ENCODE results near the gene AHCY.

The AHCY gene

DNA sequence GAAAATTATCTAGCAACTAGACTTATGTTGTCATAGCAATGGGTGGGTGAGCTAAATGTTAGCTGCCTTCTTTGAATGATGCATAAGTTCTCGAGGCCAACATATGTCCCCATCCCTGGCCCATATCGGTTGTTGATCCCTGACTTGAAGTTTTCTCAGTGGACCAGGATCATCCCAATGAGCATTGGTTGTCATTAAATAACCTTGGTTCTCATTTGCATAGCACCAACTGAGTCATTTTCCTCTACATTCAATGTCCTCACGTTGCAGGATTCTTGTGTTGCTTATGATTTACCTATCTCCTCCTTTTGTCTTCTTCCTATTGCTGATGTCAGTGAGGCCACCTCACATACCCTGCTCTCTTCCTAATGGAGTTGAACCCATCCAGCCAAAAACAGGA, 12.1 kb upstream of the AHCY start:
- Histone ChIP-seq H2BK12ac (ENCODE audit: low read length) (no peak overlapping the region), H3K4ac (ENCODE audit: low read length) (no peak overlapping the region), H3K27me3 (ENCODE audit: control insufficient read depth in 3 of 3, insufficient read depth in 3 of 3, low read depth in 1 of 3, low read length in 3 of 3) (peaks cover 2 to 11% (median 10%) of the 10 kb centered on the region in 3 experiments), H3K4me3 (ENCODE audit: low read length in 2 of 2) (no peak overlapping the region), H3K14ac (ENCODE audit: low read length) (no peak overlapping the region), H2BK5ac (ENCODE audit: low read length) (no peak overlapping the region), H3K18ac (ENCODE audit: low read length) (no peak overlapping the region), H3K36me3 (replicated peaks in 1 of 2; ENCODE audit: control insufficient read depth in 2 of 2, insufficient read depth in 2 of 2, low read length in 2 of 2) (no peaks in the 10 kb centered on the region), H2AFZ (ENCODE audit: low read length) (no peak overlapping the region), H3K79me1 (ENCODE audit: low read depth, low read length) (no peaks in the 10 kb centered on the region), H2BK15ac (ENCODE audit: low read length) (no peak overlapping the region), H4K91ac (ENCODE audit: low read depth, low read length, poor library complexity) (no peak overlapping the region), H2BK120ac (ENCODE audit: low read depth, low read length) (no peak overlapping the region), H3K9me3 (replicated peaks in 1 of 2; ENCODE audit: control insufficient read depth in 2 of 2, insufficient read depth in 1 of 2, low read depth in 1 of 2, low read length in 2 of 2) (no peaks in the 10 kb centered on the region), H3K9ac (ENCODE audit: low read depth, low read length, poor library complexity) (no peak overlapping the region), H2AK5ac (ENCODE audit: low read depth, low read length) (no peak overlapping the region), H3K4me1 (ENCODE audit: control insufficient read depth in 2 of 2, insufficient read depth in 1 of 2, low read depth in 1 of 2, low read length in 2 of 2) (peaks cover 6% of the 10 kb centered on the region in 2 donors), H3K27ac (replicated peaks; ENCODE audit: low read length) (no peak overlapping the region), H4K8ac (ENCODE audit: low read depth, low read length) (no peak overlapping the region), H3K23ac (ENCODE audit: low read depth, low read length, poor library complexity) (no peak overlapping the region), H3K4me2 (ENCODE audit: insufficient read depth, low read length, poor library complexity, severe bottlenecking) (no peak overlapping the region)
- no CpG with 5 or more reads among the region's 3 CpGs for WGBS, 2 donors (ENCODE audit: extremely low coverage in 2 of 2, insufficient read length in 2 of 2, insufficient replicate concordance in 1 of 2)
- no peak for DNase-seq (ENCODE audit: low spot score)

DNA sequence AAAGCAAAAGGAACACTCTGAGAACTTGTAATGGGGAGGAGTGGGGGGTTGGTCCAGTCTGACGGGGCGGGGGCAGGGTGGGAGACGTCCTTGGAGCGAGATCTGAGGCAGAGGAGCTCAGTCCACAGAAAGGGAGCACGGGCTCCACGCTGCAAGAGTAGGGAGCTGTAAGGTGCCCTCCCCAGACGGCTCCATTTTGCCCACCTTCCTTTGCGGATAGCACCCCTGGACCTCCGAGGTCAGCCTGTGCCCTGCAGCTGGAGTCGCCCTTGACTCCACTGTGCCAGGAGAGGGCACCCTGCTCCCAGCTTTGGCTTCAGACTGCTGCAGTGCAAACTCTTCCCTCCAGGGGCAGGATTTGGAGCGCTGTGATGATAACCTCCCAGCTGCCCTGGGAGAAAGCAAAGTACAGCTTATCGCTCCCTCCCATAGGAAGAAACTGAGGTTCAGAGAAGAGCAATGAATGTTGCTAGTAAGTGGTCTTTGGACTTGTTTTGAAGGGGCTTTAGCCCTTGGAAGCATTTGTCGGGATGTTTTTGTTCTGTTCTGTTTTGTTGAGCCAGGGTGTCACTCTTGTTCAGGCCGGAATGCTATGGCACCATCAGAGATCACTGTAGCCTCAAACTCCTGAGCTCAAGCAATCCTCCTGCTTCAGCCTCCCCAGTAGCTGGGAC, 9.5 kb upstream of the AHCY start:
- Histone ChIP-seq H3K14ac (ENCODE audit: low read length) (no peak overlapping the region), H3K9ac (ENCODE audit: low read depth, low read length, poor library complexity) (no peak overlapping the region), H2BK12ac (ENCODE audit: low read length) (no peak overlapping the region), H3K4me3 (ENCODE audit: low read length in 2 of 2) (peak overlapping the region in 1 of 2 donors; percentile 18), H4K8ac (ENCODE audit: low read depth, low read length) (no peak overlapping the region), H3K9me3 (replicated peaks in 1 of 2; ENCODE audit: control insufficient read depth in 2 of 2, insufficient read depth in 1 of 2, low read depth in 1 of 2, low read length in 2 of 2) (no peaks in the 10 kb centered on the region), H2AFZ (ENCODE audit: low read length) (peak overlapping the region; percentile 77), H3K79me1 (ENCODE audit: low read depth, low read length) (no peaks in the 10 kb centered on the region), H3K4me1 (ENCODE audit: control insufficient read depth in 2 of 2, insufficient read depth in 1 of 2, low read depth in 1 of 2, low read length in 2 of 2) (peaks cover 4 to 6% of the 10 kb centered on the region in 2 donors), H3K4me2 (ENCODE audit: insufficient read depth, low read length, poor library complexity, severe bottlenecking) (peak overlapping the region; percentile 48), H2BK5ac (ENCODE audit: low read length) (no peak overlapping the region), H3K36me3 (replicated peaks in 1 of 2; ENCODE audit: control insufficient read depth in 2 of 2, insufficient read depth in 2 of 2, low read length in 2 of 2) (no peaks in the 10 kb centered on the region), H4K91ac (ENCODE audit: low read depth, low read length, poor library complexity) (no peak overlapping the region), H2BK15ac (ENCODE audit: low read length) (no peak overlapping the region), H3K27ac (replicated peaks; ENCODE audit: low read length) (no peak overlapping the region), H2BK120ac (ENCODE audit: low read depth, low read length) (no peak overlapping the region), H3K23ac (ENCODE audit: low read depth, low read length, poor library complexity) (no peak overlapping the region), H3K4ac (ENCODE audit: low read length) (no peak overlapping the region), H3K18ac (ENCODE audit: low read length) (no peak overlapping the region), H3K27me3 (ENCODE audit: control insufficient read depth in 3 of 3, insufficient read depth in 3 of 3, low read depth in 1 of 3, low read length in 3 of 3) (peaks cover 2 to 11% (median 10%) of the 10 kb centered on the region in 3 experiments), H2AK5ac (ENCODE audit: low read depth, low read length) (no peak overlapping the region)
- no CpG with 5 or more reads among the region's 14 CpGs for WGBS, 2 donors (ENCODE audit: extremely low coverage in 2 of 2, insufficient read length in 2 of 2, insufficient replicate concordance in 1 of 2)
- DNase-seq (ENCODE audit: low spot score), result peak; percentile 84

DNA sequence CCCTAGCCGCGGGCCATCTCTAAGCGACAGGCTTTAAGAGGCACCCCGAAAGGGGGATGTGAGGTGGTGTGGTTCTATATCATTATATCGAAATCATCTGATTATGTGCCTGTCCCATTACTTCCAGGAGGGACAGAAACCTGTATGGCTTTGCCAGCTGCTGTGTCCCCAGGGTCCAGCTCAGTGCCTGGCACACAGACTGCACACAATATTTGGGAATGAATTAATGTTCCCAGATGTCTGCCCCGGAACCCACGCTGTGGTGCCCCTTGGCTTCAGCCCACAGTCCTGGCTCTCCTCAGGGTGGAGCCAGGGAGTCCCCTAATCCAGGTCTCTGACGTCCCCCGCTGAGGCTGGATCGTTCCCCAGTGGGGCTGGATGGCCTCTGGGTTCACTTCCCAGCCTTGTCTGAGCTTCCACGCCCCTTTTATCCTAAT, 8.9 kb upstream of the AHCY start:
- peak overlapping the region; percentile 39 for H2AK5ac ChIP-seq (ENCODE audit: low read depth, low read length)
- no peak overlapping the region for H3K4ac ChIP-seq (ENCODE audit: low read length)
- WGBS, 2 donors (ENCODE audit: extremely low coverage in 2 of 2, insufficient read length in 2 of 2, insufficient replicate concordance in 1 of 2), result no CpG with 5 or more reads among the region's 11 CpGs
- H3K4me1 ChIP-seq (ENCODE audit: control insufficient read depth in 2 of 2, insufficient read depth in 1 of 2, low read depth in 1 of 2, low read length in 2 of 2), result peaks cover 4 to 6% of the 10 kb centered on the region in 2 donors
- no peak overlapping the region for H2BK120ac ChIP-seq (ENCODE audit: low read depth, low read length)
- H2AFZ ChIP-seq (ENCODE audit: low read length), result peak overlapping the region; percentile 98
- no peak overlapping the region for H3K27ac ChIP-seq (replicated peaks; ENCODE audit: low read length)
- H3K23ac ChIP-seq (ENCODE audit: low read depth, low read length, poor library complexity), result no peak overlapping the region
- no peak overlapping the region for H4K8ac ChIP-seq (ENCODE audit: low read depth, low read length)
- no peak overlapping the region for H4K91ac ChIP-seq (ENCODE audit: low read depth, low read length, poor library complexity)
- H3K4me2 ChIP-seq (ENCODE audit: insufficient read depth, low read length, poor library complexity, severe bottlenecking), result peak overlapping the region; percentile 48
- no peak overlapping the region for H3K9ac ChIP-seq (ENCODE audit: low read depth, low read length, poor library complexity)
- no peak overlapping the region for H2BK12ac ChIP-seq (ENCODE audit: low read length)
- H3K14ac ChIP-seq (ENCODE audit: low read length), result no peak overlapping the region
- H3K79me1 ChIP-seq (ENCODE audit: low read depth, low read length), result no peaks in the 10 kb centered on the region
- no peak overlapping the region for H3K4me3 ChIP-seq (ENCODE audit: low read length in 2 of 2)
- peak overlapping the region; percentile 30 for H3K18ac ChIP-seq (ENCODE audit: low read length)
- no peak overlapping the region for H2BK15ac ChIP-seq (ENCODE audit: low read length)
- peaks cover 2 to 11% (median 10%) of the 10 kb centered on the region in 3 experiments for H3K27me3 ChIP-seq (ENCODE audit: control insufficient read depth in 3 of 3, insufficient read depth in 3 of 3, low read depth in 1 of 3, low read length in 3 of 3)
- H3K36me3 ChIP-seq (replicated peaks in 1 of 2; ENCODE audit: control insufficient read depth in 2 of 2, insufficient read depth in 2 of 2, low read length in 2 of 2), result no peaks in the 10 kb centered on the region
- no peak overlapping the region for H2BK5ac ChIP-seq (ENCODE audit: low read length)
- H3K9me3 ChIP-seq (replicated peaks in 1 of 2; ENCODE audit: control insufficient read depth in 2 of 2, insufficient read depth in 1 of 2, low read depth in 1 of 2, low read length in 2 of 2), result no peaks in the 10 kb centered on the region
- DNase-seq (ENCODE audit: low spot score), result no peak

DNA sequence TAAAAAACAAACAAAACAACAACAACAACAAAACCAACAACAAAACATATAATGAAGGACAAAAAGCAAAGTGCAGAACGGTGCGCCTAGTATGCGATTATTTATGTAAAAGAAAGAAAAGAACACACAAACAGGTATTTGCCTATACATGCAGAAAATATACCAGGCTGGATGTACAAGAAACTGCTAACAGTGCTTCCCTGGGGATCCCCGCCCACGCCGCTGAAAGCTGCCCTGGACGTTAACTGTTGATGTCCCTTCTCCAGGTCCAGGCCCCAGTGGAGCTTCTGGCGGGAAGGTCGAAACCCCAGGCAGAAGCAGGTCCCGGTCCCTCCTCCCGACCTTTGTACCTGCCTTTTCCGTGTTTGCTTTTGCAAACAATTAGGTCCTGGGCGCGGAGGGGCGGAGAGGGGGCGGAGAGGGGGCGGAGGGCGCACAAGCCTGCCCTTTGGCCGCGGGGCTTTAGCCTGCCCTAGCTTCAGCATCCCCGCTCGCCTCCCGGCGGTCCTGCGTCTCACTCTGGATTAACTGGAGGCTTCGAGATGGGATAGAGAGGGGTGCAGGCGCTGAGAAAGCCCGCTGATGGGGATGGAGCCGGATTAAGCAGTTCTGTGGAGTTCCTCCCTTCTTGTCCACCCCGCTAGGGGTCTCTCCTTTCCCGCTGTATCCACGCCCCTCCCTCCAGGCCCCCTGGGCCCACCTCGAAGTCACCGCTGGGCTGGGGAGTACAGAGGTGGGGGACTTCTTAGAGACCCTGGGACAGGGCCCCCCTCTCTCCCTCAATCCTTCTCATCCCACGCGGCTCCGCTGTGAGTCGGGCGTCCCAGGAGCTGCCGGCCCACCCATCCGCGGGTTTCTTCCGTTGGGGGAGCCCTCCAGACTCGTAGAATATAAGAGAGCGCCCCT, 8.2 kb upstream of the AHCY start:
- H3K4me2 ChIP-seq (ENCODE audit: insufficient read depth, low read length, poor library complexity, severe bottlenecking), result peak overlapping the region; percentile 41
- H3K27ac ChIP-seq (replicated peaks; ENCODE audit: low read length), result no peak overlapping the region
- H3K4me3 ChIP-seq (ENCODE audit: low read length in 2 of 2), result peak overlapping the region; percentile 5 to 37
- no peak overlapping the region for H4K91ac ChIP-seq (ENCODE audit: low read depth, low read length, poor library complexity)
- no peak overlapping the region for H4K8ac ChIP-seq (ENCODE audit: low read depth, low read length)
- H3K9ac ChIP-seq (ENCODE audit: low read depth, low read length, poor library complexity), result no peak overlapping the region
- no peaks in the 10 kb centered on the region for H3K36me3 ChIP-seq (replicated peaks in 1 of 2; ENCODE audit: control insufficient read depth in 2 of 2, insufficient read depth in 2 of 2, low read length in 2 of 2)
- H3K4ac ChIP-seq (ENCODE audit: low read length), result no peak overlapping the region
- peaks cover 2 to 11% (median 10%) of the 10 kb centered on the region in 3 experiments for H3K27me3 ChIP-seq (ENCODE audit: control insufficient read depth in 3 of 3, insufficient read depth in 3 of 3, low read depth in 1 of 3, low read length in 3 of 3)
- H2BK120ac ChIP-seq (ENCODE audit: low read depth, low read length), result no peak overlapping the region
- H2BK15ac ChIP-seq (ENCODE audit: low read length), result no peak overlapping the region
- H3K4me1 ChIP-seq (ENCODE audit: control insufficient read depth in 2 of 2, insufficient read depth in 1 of 2, low read depth in 1 of 2, low read length in 2 of 2), result peaks cover 4 to 6% of the 10 kb centered on the region in 2 donors
- H2AFZ ChIP-seq (ENCODE audit: low read length), result peak overlapping the region; percentile 98
- no peak overlapping the region for H3K14ac ChIP-seq (ENCODE audit: low read length)
- H3K18ac ChIP-seq (ENCODE audit: low read length), result no peak overlapping the region
- DNase-seq (ENCODE audit: low spot score), result peak; percentile 41
- H2AK5ac ChIP-seq (ENCODE audit: low read depth, low read length), result peak overlapping the region; percentile 39
- H3K79me1 ChIP-seq (ENCODE audit: low read depth, low read length), result no peaks in the 10 kb centered on the region
- H2BK12ac ChIP-seq (ENCODE audit: low read length), result no peak overlapping the region
- H3K23ac ChIP-seq (ENCODE audit: low read depth, low read length, poor library complexity), result no peak overlapping the region
- WGBS, 2 donors (ENCODE audit: extremely low coverage in 2 of 2, insufficient read length in 2 of 2, insufficient replicate concordance in 1 of 2), result no CpG with 5 or more reads among the region's 45 CpGs
- H2BK5ac ChIP-seq (ENCODE audit: low read length), result no peak overlapping the region
- no peaks in the 10 kb centered on the region for H3K9me3 ChIP-seq (replicated peaks in 1 of 2; ENCODE audit: control insufficient read depth in 2 of 2, insufficient read depth in 1 of 2, low read depth in 1 of 2, low read length in 2 of 2)
